G401 (cell line): ENCODE measurements around the gene CPEB1. TPM values are rescaled to one million over a fixed set of nuclear protein-coding genes. Genes with fewer than 3 reads are reported as not detected.
"Not testable (repeated sequence)": the region's sequence is repeated elsewhere in the genome, so short reads cannot be mapped to it uniquely, and the experiment has no call there.

Experiments
- DNase-seq: peaks from one replicate; pipeline ENCODE4 v3.0.0-alpha.2; 2015; ENCODE audit warnings: low spot score
- in situ Hi-C: cut with HindIII; loops from 2 replicates; pipeline ENCODE4 v1.10.0; 2016; ENCODE audit warnings: low sequenced_read_pairs, mixed read lengths
- total RNA-seq: library from RNA; depleted of rRNA; stranded (reverse); fragments of >200 nt; shearing (Covaris generic); gene quantifications from 2 replicates; pipeline ENCODE4 v1.2.3, GENCODE V29; 2014

CPEB1 gene
- total RNA-seq, 1 experiment from 2014 or later: 34.0 TPM

DNA sequence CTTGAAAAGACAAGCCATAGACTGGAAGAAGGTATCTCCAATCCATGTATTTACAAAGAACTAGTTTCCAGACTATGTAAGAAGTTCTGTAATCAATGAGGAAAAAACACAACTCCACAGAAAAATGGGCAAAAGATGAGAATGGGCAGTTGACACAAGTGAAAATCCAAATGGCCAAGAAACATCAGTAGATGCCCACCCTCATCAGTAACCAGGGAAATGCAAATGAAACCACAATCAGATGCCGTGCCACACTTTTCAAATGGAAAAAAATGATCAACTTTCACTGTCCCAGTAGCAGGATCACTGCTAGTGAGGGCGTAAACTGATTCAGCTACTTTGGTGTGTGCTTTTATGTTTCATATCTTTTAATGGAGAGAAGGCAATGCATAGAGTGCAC is 4.5 kb upstream of the CPEB1 start:
- in situ Hi-C loops: no loop called here
- no peak for DNase-seq

GRCh38 chr15:82650046-82650670 is 3.0 kb upstream of the CPEB1 start:
- in situ Hi-C loops: no loop called here

DNA sequence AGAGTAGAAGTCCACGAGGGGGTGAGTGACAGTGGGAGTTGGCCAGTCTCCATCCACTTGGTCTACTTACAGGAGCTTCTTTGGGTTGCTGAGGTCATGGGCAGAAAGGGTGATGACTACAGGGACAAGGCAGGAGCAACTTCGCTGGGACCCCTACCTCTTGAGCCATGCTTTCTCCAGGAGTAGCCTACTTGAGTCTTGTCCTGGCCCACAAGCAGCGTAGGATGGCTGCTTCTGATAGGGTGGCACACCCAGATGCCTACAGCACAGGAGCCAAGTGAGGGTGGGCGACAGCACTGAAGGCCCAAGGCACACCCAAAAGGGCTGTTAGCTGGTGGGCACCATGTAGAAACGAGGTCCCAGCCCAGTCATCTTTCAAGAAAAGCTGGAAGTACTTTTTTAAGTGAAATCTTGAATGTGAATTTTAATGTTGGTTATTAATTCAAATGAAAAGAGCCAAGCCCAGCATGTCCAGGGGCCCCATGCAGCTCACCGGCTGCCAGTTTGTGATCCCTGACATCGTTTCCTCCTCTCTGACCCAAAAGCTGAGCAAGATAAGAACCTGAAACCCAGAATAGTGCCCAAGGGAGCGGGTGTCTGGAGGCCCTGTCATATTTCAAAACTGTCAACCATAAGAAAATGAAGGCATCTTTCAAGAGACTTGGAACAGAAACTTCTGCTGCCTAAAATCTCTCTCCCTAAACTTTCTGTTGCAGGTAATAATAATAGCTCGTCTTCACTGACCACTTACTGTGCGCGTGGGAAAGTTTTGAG is 2.2 kb upstream of the CPEB1 start:
- in situ Hi-C loops: no loop called here
- DNase-seq: peak; percentile 34

More at GRCh38 chr15:82650046-82650670, 3.0 kb upstream of the CPEB1 start:
- DNase-seq: no peak

GRCh38 chr15:82648257-82649103 is 1.3 kb upstream of the CPEB1 start:
- in situ Hi-C loops: no loop called here
- DNase-seq: peak; percentile 33

GRCh38 chr15:82647835-82648256 is 683 bp upstream of the CPEB1 start:
- no peak for DNase-seq
- in situ Hi-C loops: no loop called here

- in situ Hi-C loops: no loop called here
- DNase-seq: peak; percentile 11
These were observed 716 bp downstream of the CPEB1 start for GRCh38 chr15:82646250-82647044.

- in situ Hi-C loops: not testable (repeated sequence)
These were observed 2.0 kb downstream of the CPEB1 start for GRCh38 chr15:82644967-82645852.

DNA sequence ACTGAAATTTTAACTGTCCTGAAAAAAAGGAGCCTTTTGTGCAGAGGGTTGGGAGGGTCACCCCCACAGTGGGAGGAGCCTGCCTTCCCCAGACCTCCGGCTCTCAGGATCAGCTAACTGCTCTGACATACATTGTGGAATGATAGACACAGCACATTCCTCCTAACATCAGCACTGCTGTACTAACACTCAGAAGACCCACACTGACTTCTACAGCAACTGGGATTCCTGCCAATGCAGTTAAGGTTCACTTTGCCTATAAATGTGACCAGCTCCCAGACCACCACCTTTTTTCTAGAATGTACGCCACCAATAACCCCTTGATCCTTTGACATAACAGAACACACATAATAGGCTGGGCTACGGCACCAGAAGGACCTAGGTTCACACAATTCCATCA is 3.2 kb downstream of the CPEB1 start:
- no peak for DNase-seq
- in situ Hi-C loops: no loop called here

More at GRCh38 chr15:82644967-82645852, 2.0 kb downstream of the CPEB1 start:
- DNase-seq: not testable (repeated sequence)

- DNase-seq: no peak
- in situ Hi-C loops: no loop called here
These were observed 4.5 kb downstream of the CPEB1 start for GRCh38 chr15:82642656-82643055.

GRCh38 chr15:82641129-82641798 is 5.9 kb downstream of the CPEB1 start:
- in situ Hi-C loops: no loop called here
- DNase-seq: no peak

DNA sequence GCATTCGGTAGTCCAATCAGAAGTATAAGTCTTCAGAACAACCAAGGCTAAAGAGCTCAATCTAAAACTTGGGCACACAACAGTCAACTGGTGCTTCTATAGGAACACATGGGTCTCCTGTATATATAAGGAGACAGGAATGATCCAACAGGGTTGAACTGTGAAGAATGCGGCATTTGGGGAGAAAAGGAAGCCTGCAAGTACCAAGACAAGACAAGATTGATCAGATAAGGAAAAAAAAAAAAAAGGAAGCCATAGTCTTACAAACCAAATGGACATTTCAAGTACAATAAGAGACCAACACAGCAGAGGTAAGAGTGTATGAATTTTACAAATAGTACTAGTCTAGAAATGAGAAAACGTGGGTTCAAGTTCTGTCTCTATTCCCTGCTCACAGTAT is 6.5 kb downstream of the CPEB1 start:
- in situ Hi-C loops: no loop called here
- DNase-seq: no peak

GRCh38 chr15:82635798-82636197 is 11.4 kb downstream of the CPEB1 start:
- DNase-seq: no peak
- in situ Hi-C loops: no loop called here

GRCh38 chr15:82630033-82630432 is 17.1 kb downstream of the CPEB1 start:
- in situ Hi-C loops: no loop called here
- DNase-seq: no peak

DNA sequence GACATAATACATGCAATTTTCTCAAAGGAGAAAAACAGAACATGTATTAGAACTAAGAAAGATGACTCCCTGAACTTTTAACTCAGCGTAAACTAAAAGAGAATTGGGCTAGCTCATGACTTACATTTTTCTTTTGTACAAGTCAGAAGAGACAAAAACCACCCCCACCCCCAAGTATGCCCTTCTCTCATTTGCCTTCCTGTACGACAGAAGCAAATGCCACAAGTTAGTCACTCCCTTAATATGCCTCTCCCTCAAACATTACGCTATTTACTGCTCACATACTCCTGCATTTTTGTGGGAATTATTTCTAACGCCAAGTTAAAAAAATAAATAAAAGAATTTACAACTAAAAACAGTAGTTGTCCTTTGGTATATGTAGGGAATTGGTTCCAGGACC is 22.0 kb downstream of the CPEB1 start:
- in situ Hi-C loops: no loop called here
- no peak for DNase-seq

DNA sequence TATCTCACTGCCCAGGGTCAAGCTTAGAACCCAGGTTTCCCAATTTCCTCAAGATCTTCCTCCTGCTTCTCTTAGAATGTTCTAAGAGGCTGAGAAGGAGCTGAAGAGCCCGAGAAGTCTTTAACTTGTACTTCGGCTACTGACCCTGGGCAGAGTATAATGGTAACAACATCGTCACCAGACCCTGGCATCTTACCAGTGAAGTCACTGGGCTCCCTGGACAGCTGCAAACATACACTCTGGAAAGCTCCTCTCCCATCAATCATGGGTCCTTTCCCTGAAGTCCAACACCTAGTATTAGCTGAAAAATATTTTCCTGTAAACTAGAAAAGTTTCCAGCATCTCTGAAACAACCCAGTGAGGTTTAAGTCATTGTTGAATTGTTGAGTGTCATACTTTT is 22.7 kb downstream of the CPEB1 start:
- in situ Hi-C loops: no loop called here
- DNase-seq: no peak

DNA sequence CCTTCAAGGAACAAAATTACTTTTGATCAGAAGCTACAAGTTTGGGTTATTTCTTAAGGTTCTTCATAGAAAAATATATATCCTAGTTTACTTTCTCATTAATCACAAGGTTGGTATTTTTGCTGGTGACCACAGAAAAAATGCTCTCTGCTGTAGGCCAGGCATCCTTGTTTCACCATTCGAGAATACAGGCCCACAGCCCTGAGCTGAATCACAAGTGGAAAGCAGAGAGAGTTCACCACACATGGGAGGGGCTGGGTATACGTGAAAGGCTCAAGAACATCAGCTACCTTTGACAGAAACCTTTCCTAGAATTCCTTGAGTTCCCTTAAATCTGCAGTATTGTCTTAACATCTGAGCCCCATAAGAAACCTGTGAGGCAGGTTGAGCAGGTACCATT is 23.2 kb downstream of the CPEB1 start:
- no peak for DNase-seq

DNA sequence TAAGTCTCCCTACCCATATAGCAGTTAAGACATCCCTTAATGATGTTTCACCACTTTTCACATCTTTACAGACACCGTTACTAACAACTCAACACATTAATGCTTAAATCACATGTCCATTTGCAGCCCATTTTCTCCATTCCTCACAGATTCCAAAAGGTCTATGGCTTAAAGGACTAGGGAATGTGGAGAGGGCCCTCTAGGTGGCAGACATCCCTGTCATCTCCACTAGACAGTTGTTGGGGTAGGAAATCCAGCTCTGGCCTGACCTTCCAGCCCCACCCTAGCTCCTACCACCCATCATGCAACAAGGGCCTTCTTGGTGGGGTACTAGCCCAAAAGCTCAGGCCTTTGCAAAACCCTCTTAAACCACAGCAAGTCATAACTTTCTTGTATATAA is 25.2 kb downstream of the CPEB1 start:
- no peak for DNase-seq
- in situ Hi-C loops: no loop called here

More for the DNA sequence above, 23.2 kb downstream of the CPEB1 start:
- in situ Hi-C loops: no loop called here

- no peak for DNase-seq
- in situ Hi-C loops: no loop called here
These were observed 33.4 kb downstream of the CPEB1 start for GRCh38 chr15:82613747-82614146.
